PC-9 (cell line): ENCODE results near the gene REG3A.

Source experiments
- EZH2 ChIP-seq: fragments of 200-600 bp; sonication (generic); IDR thresholded peaks from 2 replicates; pipeline ENCODE4 v1.8.0; 2017; ENCODE audit warnings: antibody characterized with exemption, low read depth
- TF ChIP-seq, protein P1 (sequence below): fragments of 200-600 bp; sonication (generic); conservative IDR thresholded peaks from 2 replicates; pipeline ENCODE4 v1.6.1; 2017; ENCODE audit warnings: mixed run types, antibody characterized with exemption, mild to moderate bottlenecking, moderate library complexity

DNA sequence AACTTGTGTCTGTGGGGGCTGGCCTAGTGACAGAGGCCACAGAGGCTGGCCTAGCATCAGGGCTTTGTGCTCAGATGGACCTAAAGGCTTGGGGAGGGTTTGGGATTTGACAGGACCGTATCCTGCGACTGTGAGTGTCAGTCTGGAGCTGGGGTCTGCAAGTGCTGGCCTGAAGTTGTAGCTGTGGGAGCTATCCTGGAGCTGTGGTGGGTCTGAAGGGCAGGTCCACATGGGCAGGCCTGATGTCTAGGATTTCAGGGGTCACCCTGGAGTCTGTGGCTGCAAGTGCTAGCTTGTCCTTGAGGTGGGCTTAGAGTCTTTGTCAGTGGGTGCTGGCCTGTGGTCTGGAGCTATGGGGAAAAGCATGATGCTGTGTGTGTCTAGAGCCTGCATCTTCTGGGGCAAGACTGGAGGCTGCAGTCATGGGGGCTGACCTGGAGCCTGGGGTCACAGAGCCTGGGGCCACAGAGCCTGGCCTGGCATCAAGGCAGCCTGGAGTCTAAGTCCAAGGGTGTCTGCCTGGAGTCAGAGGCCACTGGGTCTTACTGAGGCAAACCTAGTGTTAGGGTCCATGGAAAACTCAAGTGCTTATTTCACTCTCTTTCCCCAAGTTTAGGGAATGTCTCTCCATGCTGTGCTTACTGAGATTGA, 3.6 kb downstream of the REG3A start:
- TF ChIP-seq, protein P1, sequence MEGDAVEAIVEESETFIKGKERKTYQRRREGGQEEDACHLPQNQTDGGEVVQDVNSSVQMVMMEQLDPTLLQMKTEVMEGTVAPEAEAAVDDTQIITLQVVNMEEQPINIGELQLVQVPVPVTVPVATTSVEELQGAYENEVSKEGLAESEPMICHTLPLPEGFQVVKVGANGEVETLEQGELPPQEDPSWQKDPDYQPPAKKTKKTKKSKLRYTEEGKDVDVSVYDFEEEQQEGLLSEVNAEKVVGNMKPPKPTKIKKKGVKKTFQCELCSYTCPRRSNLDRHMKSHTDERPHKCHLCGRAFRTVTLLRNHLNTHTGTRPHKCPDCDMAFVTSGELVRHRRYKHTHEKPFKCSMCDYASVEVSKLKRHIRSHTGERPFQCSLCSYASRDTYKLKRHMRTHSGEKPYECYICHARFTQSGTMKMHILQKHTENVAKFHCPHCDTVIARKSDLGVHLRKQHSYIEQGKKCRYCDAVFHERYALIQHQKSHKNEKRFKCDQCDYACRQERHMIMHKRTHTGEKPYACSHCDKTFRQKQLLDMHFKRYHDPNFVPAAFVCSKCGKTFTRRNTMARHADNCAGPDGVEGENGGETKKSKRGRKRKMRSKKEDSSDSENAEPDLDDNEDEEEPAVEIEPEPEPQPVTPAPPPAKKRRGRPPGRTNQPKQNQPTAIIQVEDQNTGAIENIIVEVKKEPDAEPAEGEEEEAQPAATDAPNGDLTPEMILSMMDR: no peak
- TF ChIP-seq EZH2: no peak
